Kidney (tissue), 14 donors: Measurements from ENCODE around the gene POLD1. TPM values are rescaled to one million over a fixed set of nuclear protein-coding genes. Genes with fewer than 3 reads are reported as not detected.

ENCODE experiments used
- DNase-seq, 5 donors: peaks; one replicate each; pipeline ENCODE4 v3.0.0-alpha.2; 2013 to 2020
- FAIRE-seq: peaks from 2 replicates; lab custom pipeline; 2012; peaks lifted over from hg19 to GRCh38; lab: Jason Lieb, UNC
- H3K27ac ChIP-seq, 2 donors: one replicate each; pipeline ENCODE4 v1.7.0; 2013; ENCODE audit warnings: low read depth in 2 of 2, low read length in 2 of 2, inconsistent platforms in 1 of 2
- H3K27me3 ChIP-seq: one replicate; pipeline ENCODE4 v1.7.1; 2013; ENCODE audit warnings: low read length, inconsistent platforms; ENCODE audit not compliant: control insufficient read depth, insufficient read depth
- H3K36me3 ChIP-seq, 3 donors: one replicate each; pipeline versions ENCODE4 v1.7.0 to v1.7.1; 2013; ENCODE audit warnings: low read length in 3 of 3, control low read depth in 1 of 3, inconsistent platforms in 1 of 3; ENCODE audit not compliant: insufficient read depth in 3 of 3, control insufficient read depth in 2 of 3
- H3K4me1 ChIP-seq, 3 donors: one replicate each; pipeline versions ENCODE4 v1.7.0 to v1.7.1; 2013; ENCODE audit warnings: low read length in 3 of 3, inconsistent platforms in 1 of 3, low read depth in 1 of 3; ENCODE audit not compliant: control insufficient read depth in 2 of 3, insufficient read depth in 2 of 3
- H3K4me3 ChIP-seq, 3 donors: one replicate each; pipeline versions ENCODE4 v1.7.0 to v1.8.1; 2013; ENCODE audit warnings: low read length in 3 of 3, control low read depth in 1 of 3, inconsistent platforms in 1 of 3
- H3K9ac ChIP-seq, 3 donors: one replicate each; pipeline versions ENCODE4 v1.7.0 to v1.7.1; 2013; ENCODE audit warnings: low read length in 3 of 3, control low read depth in 1 of 3, inconsistent platforms in 1 of 3
- H3K9me3 ChIP-seq, 3 donors: one replicate each; pipeline versions ENCODE4 v1.7.0 to v1.7.1; 2013; ENCODE audit warnings: low read length in 3 of 3, control low read depth in 1 of 3, inconsistent platforms in 1 of 3; ENCODE audit not compliant: control insufficient read depth in 2 of 3, insufficient read depth in 1 of 3
- intact Hi-C: fragments of 100-400 bp; cut with DNase I; formaldehyde crosslinking; loops from one replicate; pipeline ENCODE4 v1.11.1; 2022
- polyA plus RNA-seq: library from polyadenylated mRNA; stranded (reverse); fragments of 350-450 nt; fragmentation: Illumina TruSeq; extraction: RNeasy Lipid Tissue Mini Kit (QIAGEN cat#74804); gene quantifications from one replicate; pipeline ENCODE4 v1.2.3, GENCODE V29; 2014; ENCODE audit warnings: low read depth, low replicate concordance; ENCODE audit not compliant: insufficient read depth
- total RNA-seq: library from RNA; stranded (reverse); fragmentation: NEBNext Ultra II Directional; extraction: Animal tissue kit (Norgen Biotek cat#: 25700); gene quantifications from one replicate; pipeline ENCODE4 v1.2.1, GENCODE V29; 2021
- TF ChIP-seq, protein P1 (sequence below): IDR thresholded peaks from 3 replicates; pipeline ENCODE4 v1.5.1; 2012; ENCODE audit warnings: mild to moderate bottlenecking, moderate library complexity, borderline replicate concordance; ENCODE audit not compliant: insufficient read depth; ENCODE audit errors: extremely low read depth
- donor health status: control.
- donor health status: control.
- donor health status: control.
- donor health status: control.
- donor health status: control.
- donor health status: DM: yes; HTN: yes; CAD: no.
- donor health status: Normal renal cell carcinoma (clear cell type).

Gene POLD1
- total and polyA plus RNA-seq, 2 donors from 2014 or later, result 17.8 to 22.1 TPM

DNA sequence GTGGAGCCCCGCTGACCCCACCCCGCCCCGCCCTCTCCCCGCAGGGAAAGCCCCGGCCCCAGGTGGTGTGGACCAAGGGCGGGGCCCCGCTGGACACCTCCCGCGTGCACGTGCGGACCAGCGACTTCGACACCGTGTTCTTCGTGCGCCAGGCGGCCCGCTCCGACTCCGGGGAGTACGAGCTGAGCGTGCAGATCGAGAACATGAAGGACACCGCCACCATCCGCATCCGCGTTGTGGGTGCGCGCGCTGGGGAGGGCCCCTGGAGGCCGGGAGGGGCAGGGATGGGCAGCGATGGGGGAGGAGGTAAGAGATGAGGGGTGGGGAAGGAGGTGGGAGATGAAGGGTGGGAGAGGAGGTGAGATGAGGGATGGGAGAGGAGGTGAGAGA is 74.9 kb downstream of the POLD1 start:
- FAIRE-seq (no peak), DNase-seq (no peak)
- no peaks in the 10 kb centered on the region for H3K36me3 ChIP-seq
- H3K27me3 ChIP-seq, result no peaks in the 10 kb centered on the region
- H3K4me3 ChIP-seq, result no peak overlapping the region
- no peaks in the 10 kb centered on the region for H3K4me1 ChIP-seq
- TF ChIP-seq, protein P1, sequence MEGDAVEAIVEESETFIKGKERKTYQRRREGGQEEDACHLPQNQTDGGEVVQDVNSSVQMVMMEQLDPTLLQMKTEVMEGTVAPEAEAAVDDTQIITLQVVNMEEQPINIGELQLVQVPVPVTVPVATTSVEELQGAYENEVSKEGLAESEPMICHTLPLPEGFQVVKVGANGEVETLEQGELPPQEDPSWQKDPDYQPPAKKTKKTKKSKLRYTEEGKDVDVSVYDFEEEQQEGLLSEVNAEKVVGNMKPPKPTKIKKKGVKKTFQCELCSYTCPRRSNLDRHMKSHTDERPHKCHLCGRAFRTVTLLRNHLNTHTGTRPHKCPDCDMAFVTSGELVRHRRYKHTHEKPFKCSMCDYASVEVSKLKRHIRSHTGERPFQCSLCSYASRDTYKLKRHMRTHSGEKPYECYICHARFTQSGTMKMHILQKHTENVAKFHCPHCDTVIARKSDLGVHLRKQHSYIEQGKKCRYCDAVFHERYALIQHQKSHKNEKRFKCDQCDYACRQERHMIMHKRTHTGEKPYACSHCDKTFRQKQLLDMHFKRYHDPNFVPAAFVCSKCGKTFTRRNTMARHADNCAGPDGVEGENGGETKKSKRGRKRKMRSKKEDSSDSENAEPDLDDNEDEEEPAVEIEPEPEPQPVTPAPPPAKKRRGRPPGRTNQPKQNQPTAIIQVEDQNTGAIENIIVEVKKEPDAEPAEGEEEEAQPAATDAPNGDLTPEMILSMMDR, result no peak
- intact Hi-C loops, result no loop called here
- no peaks in the 10 kb centered on the region for H3K9me3 ChIP-seq
- H3K9ac ChIP-seq, result no peak overlapping the region
- no peak overlapping the region for H3K27ac ChIP-seq

DNA sequence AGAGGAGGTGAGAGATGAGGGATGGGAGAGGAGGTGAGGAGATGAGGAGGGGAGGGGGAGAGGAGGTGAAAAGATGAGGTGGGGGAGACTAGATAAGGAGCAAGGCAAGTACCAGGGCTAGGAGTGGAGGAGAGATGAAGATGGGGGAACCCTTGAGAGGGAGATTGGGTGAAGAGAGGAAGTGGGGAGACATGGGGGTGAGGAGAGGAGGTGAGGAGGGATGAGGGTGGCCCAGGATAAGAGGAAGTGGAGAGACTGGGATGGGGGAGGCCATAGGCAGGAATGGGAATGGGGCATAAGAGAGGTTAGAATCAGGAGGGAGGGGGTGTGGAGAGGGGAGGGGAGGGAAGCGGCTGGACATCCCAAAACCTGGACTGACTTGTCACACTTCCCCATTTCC is 75.5 kb downstream of the POLD1 start:
- no peak overlapping the region for H3K9ac ChIP-seq
- H3K27me3 ChIP-seq, result no peaks in the 10 kb centered on the region
- H3K27ac ChIP-seq, result no peak overlapping the region
- intact Hi-C loops, result loop anchor here (10.0 kb wide), 1 partner anchor 95 kb away; the partner anchor contains the start of gene NAPSA
- H3K4me3 ChIP-seq, result no peak overlapping the region
- no peaks in the 10 kb centered on the region for H3K4me1 ChIP-seq
- H3K36me3 ChIP-seq, result no peaks in the 10 kb centered on the region
- DNase-seq (no peak), FAIRE-seq (no peak)
- no peaks in the 10 kb centered on the region for H3K9me3 ChIP-seq
- TF ChIP-seq, protein P1, result no peak

DNA sequence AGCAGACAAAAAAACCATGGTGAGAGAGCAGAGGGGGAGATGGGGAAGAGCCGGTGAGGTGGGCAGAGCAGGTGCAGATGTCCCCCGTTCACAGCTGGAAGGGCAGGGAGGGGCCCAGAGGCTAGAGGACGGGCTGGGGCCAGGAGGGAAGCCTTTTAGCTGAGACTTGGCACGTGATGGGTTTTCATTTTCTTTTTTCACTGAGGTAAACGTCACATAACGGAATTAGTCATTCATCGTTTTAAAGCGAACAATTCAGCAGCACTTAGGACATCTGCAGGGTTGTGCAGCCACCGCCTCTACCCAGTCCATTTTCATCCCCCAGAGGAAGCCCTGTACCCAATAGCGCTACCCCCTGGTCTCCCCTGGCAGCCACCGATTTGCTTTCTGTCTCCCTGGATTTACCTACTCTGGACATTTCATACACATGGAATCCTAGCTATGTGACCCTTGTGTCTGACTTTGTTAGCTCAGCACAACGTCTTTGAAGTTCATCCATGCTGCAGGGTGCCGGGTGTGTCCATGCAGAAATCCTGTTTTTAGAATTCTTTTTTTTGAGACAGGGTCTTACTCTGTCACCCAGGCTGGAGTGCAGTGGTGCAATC is 76.1 kb downstream of the POLD1 start:
- H3K9me3 ChIP-seq, result no peaks in the 10 kb centered on the region
- TF ChIP-seq, protein P1, result no peak
- H3K36me3 ChIP-seq, result no peaks in the 10 kb centered on the region
- H3K27me3 ChIP-seq, result no peaks in the 10 kb centered on the region
- H3K4me3 ChIP-seq, result no peak overlapping the region
- no peak overlapping the region for H3K9ac ChIP-seq
- intact Hi-C loops, result loop anchor here (10.0 kb wide), 1 partner anchor 95 kb away; the partner anchor contains the start of gene NAPSA
- H3K4me1 ChIP-seq, result no peaks in the 10 kb centered on the region
- FAIRE-seq, result no peak
- H3K27ac ChIP-seq, result no peak overlapping the region
- DNase-seq, result peak in 3 of 5 donors; percentile 52 to 77 (median 63)
